KMS-11 (cell line): Measurements from ENCODE around the gene NCS1.

Source experiments
- H2AFZ ChIP-seq: fragments of 200-600 bp; sonication (generic); 2 replicates; pipeline ENCODE4 v1.6.1; 2016; ENCODE audit warnings: antibody characterized with exemption, mixed run types, low read depth
- H3K27ac ChIP-seq: fragments of 200-600 bp; sonication (generic); 2 replicates; pipeline ENCODE4 v1.6.1; 2016; ENCODE audit warnings: mild to moderate bottlenecking, mixed run types
- H3K27me3 ChIP-seq: fragments of 200-600 bp; sonication (generic); 2 replicates; pipeline ENCODE4 v1.6.1; 2017; ENCODE audit warnings: mild to moderate bottlenecking, low read depth, mixed run types, moderate library complexity; ENCODE audit not compliant: insufficient read depth
- H3K36me3 ChIP-seq: fragments of 200-600 bp; sonication (generic); 2 replicates; pipeline ENCODE4 v1.6.1; 2017; ENCODE audit warnings: mild to moderate bottlenecking, mixed run types; ENCODE audit not compliant: insufficient read depth
- H3K4me1 ChIP-seq: fragments of 200-600 bp; sonication (generic); 2 replicates; pipeline ENCODE4 v1.6.1; 2016; ENCODE audit warnings: mild to moderate bottlenecking, low read depth, mixed run types; ENCODE audit not compliant: poor library complexity, severe bottlenecking
- H3K4me2 ChIP-seq: fragments of 200-600 bp; sonication (generic); 2 replicates; pipeline ENCODE4 v1.7.0; 2016; ENCODE audit warnings: mild to moderate bottlenecking, mixed run types
- H3K4me3 ChIP-seq: fragments of 200-600 bp; sonication (generic); IDR thresholded peaks from 2 replicates; pipeline ENCODE4 v1.6.1; 2017; ENCODE audit warnings: low read depth, low read length, mixed read lengths; ENCODE audit not compliant: insufficient read depth
- H3K79me2 ChIP-seq: fragments of 200-600 bp; sonication (generic); 2 replicates; pipeline ENCODE4 v1.6.1; 2016; ENCODE audit warnings: low read depth, mixed run types; ENCODE audit not compliant: insufficient read depth
- H3K9ac ChIP-seq: fragments of 200-600 bp; sonication (generic); 2 replicates; pipeline ENCODE4 v1.6.1; 2016; ENCODE audit warnings: mild to moderate bottlenecking, mixed run types
- H4K20me1 ChIP-seq: fragments of 200-600 bp; sonication (generic); 2 replicates; pipeline ENCODE4 v1.6.1; 2016; ENCODE audit warnings: mild to moderate bottlenecking, mixed run types; ENCODE audit not compliant: insufficient read depth
- TF ChIP-seq, protein P1 (sequence below): fragments of 200-600 bp; sonication (generic); conservative IDR thresholded peaks from 2 replicates; pipeline ENCODE4 v1.6.1; 2017; ENCODE audit warnings: low read depth, mild to moderate bottlenecking, antibody characterized with exemption, low read length, moderate library complexity, mixed read lengths

NCS1 gene

DNA sequence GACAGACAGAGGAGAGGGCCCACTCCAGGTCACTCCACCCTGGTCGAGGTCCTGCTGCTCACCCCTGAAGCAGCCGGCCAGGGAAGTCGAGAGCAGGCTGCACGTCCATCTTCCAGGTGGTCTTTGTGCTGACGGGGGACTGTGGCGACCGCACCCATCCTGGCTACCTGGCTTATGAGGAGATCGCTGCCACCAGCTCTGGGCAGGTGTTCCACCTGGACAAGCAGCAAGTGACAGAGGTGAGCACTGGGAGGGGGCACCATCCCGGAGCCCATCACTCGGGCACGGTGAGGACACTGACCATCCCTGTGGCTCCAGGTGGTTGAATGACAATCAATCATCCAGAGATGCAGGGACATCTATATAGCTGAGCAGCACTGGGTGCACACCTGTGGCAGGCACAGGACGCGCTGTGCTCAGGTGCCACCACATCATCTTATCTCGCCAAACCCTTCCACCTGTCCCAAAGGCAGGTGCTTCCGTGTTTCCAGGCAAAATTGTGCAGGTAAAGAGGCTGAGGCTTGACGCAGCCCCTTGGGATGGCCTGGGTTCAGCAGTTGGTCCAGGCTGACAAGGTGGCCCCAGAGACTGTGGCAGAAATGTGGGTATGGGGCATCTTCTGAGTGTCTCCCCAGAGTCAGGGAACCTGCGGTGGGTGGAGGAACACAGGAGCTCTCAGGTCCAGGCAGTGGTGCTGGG lies 114.0 kb downstream of the NCS1 start:
- Histone ChIP-seq H3K79me2 (no peaks in the 10 kb centered on the region), H3K36me3 (no peaks in the 10 kb centered on the region), H3K27ac (no peak overlapping the region), H3K4me1 (no peaks in the 10 kb centered on the region), H3K4me3 (no peak overlapping the region), H4K20me1 (no peaks in the 10 kb centered on the region), H3K9ac (no peak overlapping the region), H2AFZ (no peak overlapping the region), H3K27me3 (peaks cover 87% of the 10 kb centered on the region), H3K4me2 (no peak overlapping the region)
- TF ChIP-seq, protein P1, sequence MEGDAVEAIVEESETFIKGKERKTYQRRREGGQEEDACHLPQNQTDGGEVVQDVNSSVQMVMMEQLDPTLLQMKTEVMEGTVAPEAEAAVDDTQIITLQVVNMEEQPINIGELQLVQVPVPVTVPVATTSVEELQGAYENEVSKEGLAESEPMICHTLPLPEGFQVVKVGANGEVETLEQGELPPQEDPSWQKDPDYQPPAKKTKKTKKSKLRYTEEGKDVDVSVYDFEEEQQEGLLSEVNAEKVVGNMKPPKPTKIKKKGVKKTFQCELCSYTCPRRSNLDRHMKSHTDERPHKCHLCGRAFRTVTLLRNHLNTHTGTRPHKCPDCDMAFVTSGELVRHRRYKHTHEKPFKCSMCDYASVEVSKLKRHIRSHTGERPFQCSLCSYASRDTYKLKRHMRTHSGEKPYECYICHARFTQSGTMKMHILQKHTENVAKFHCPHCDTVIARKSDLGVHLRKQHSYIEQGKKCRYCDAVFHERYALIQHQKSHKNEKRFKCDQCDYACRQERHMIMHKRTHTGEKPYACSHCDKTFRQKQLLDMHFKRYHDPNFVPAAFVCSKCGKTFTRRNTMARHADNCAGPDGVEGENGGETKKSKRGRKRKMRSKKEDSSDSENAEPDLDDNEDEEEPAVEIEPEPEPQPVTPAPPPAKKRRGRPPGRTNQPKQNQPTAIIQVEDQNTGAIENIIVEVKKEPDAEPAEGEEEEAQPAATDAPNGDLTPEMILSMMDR: no peak
